A673 (cell line): ENCODE measurements around the gene DOCK10. TPM values are rescaled to one million over a fixed set of nuclear protein-coding genes. Genes with fewer than 3 reads are reported as not detected.

Experiments
- BruUV-seq: library from RNA; stranded (reverse); fragments of 400-500 nt; replicated peaks from 2 replicates; lab custom pipeline; 2021; lab: Mats Ljungman, UMichigan
- CTCF ChIA-PET: fragments of 300-600 bp; sonication (Branson Sonifier 250); formaldehyde crosslinking; loops from one replicate; lab custom pipeline; 2022; ENCODE audit warnings: antibody characterized with exemption; lab: Charles Lee
- POLR2A ChIA-PET: fragments of 300-600 bp; sonication (Branson Sonifier 250); formaldehyde crosslinking; loops from one replicate; lab custom pipeline; 2022; ENCODE audit warnings: antibody characterized with exemption; ENCODE audit not compliant: low non-redundant PET; lab: Charles Lee
- DNase-seq: peaks from one replicate; pipeline ENCODE4 v3.0.0-alpha.2; 2015; ENCODE audit warnings: low spot score
- H3K27ac ChIP-seq: fragments of 200-600 bp; sonication (generic); 2 replicates; pipeline ENCODE4 v1.5.1; 2016; ENCODE audit warnings: mixed run types, low read depth, mild to moderate bottlenecking, mixed read lengths, antibody characterized with exemption, low read length; ENCODE audit not compliant: poor library complexity, severe bottlenecking
- H3K27me3 ChIP-seq: fragments of 200-600 bp; sonication (generic); replicated peaks from 2 replicates; pipeline ENCODE4 v1.6.1; 2017; ENCODE audit warnings: mixed run types, low read depth, mild to moderate bottlenecking, mixed read lengths, antibody characterized with exemption, low read length; ENCODE audit not compliant: insufficient read depth, poor library complexity
- H3K36me3 ChIP-seq: fragments of 200-600 bp; sonication (generic); 2 replicates; pipeline ENCODE4 v1.6.1; 2016; ENCODE audit warnings: mixed run types, mild to moderate bottlenecking, mixed read lengths, antibody characterized with exemption, low read length; ENCODE audit not compliant: insufficient read depth, poor library complexity, severe bottlenecking
- H3K4me1 ChIP-seq: fragments of 200-600 bp; sonication (generic); 2 replicates; pipeline ENCODE4 v1.6.1; 2017; ENCODE audit warnings: mixed run types, mild to moderate bottlenecking, mixed read lengths, antibody characterized with exemption, low read length; ENCODE audit not compliant: insufficient read depth, poor library complexity, severe bottlenecking
- H3K4me3 ChIP-seq: fragments of 200-600 bp; sonication (generic); 2 replicates; pipeline ENCODE4 v1.5.1; 2016; ENCODE audit warnings: low read depth, mixed run types, mild to moderate bottlenecking, mixed read lengths, low read length; ENCODE audit not compliant: poor library complexity, severe bottlenecking
- H3K9me3 ChIP-seq: fragments of 200-600 bp; sonication (generic); 2 replicates; pipeline ENCODE4 v1.6.1; 2016; ENCODE audit warnings: mixed run types, low read depth, mild to moderate bottlenecking, mixed read lengths, antibody characterized with exemption, low read length; ENCODE audit not compliant: poor library complexity, severe bottlenecking
- EZH2 ChIP-seq: fragments of 200-600 bp; sonication (generic); IDR thresholded peaks from 2 replicates; pipeline ENCODE4 v1.6.1; 2017; ENCODE audit warnings: borderline replicate concordance, low read depth, mild to moderate bottlenecking, mixed read lengths, antibody characterized with exemption, low read length; ENCODE audit not compliant: poor library complexity, severe bottlenecking
- intact Hi-C: fragments of 100-400 bp; cut with micrococcal nuclease; formaldehyde crosslinking; loops from one replicate; pipeline ENCODE4 v1.10.0; 2022; ENCODE audit not compliant: unreplicated experiment
- total RNA-seq: library from RNA; stranded (reverse); gene quantifications from 2 replicates; pipeline ENCODE4 v1.2.3, GENCODE V29; 2021
- TF ChIP-seq, protein P1 (sequence below): fragments of 300-800, 200-600 bp; sonication (generic); conservative IDR thresholded peaks from 2 replicates; pipeline ENCODE4 v1.5.1; 2017; ENCODE audit warnings: low read depth, mild to moderate bottlenecking, antibody characterized with exemption, low read length, moderate library complexity, mixed read lengths

Gene DOCK10
- total RNA-seq, 1 experiment from 2014 or later: 5.1 TPM

DNA sequence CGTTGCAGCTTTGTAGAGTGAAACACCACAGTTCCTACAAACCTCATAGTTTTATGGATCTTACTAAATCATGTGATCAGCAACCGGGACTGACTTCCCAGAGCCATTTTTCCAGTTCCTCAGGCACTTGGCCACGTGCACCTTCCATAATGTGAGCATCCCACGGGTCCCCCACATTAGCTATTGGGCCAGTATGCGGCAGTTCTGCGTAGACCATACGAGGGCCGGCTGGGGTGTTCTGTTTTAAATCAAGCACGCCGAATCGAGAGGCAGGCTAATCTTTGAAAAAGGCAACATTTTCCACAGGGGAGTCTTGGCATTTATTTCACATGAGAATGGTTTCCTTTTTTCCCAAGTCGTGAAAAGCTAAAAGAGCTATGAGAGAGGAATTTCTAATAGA, 190.5 kb downstream of the DOCK10 start:
- no peak for DNase-seq
- no peak for TF ChIP-seq EZH2
- TF ChIP-seq, protein P1, sequence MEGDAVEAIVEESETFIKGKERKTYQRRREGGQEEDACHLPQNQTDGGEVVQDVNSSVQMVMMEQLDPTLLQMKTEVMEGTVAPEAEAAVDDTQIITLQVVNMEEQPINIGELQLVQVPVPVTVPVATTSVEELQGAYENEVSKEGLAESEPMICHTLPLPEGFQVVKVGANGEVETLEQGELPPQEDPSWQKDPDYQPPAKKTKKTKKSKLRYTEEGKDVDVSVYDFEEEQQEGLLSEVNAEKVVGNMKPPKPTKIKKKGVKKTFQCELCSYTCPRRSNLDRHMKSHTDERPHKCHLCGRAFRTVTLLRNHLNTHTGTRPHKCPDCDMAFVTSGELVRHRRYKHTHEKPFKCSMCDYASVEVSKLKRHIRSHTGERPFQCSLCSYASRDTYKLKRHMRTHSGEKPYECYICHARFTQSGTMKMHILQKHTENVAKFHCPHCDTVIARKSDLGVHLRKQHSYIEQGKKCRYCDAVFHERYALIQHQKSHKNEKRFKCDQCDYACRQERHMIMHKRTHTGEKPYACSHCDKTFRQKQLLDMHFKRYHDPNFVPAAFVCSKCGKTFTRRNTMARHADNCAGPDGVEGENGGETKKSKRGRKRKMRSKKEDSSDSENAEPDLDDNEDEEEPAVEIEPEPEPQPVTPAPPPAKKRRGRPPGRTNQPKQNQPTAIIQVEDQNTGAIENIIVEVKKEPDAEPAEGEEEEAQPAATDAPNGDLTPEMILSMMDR: no peak
- Histone ChIP-seq H3K27me3 (no peaks in the 10 kb centered on the region), H3K36me3 (no peaks in the 10 kb centered on the region), H3K9me3 (no peaks in the 10 kb centered on the region), H3K4me3 (no peak overlapping the region), H3K4me1 (peaks cover 9% of the 10 kb centered on the region), H3K27ac (no peak overlapping the region)
- ChIA-PET CTCF (no interaction called here), POLR2A (no interaction called here)
- intact Hi-C loops: no loop called here
- no TSS peak for BruUV-seq

DNA sequence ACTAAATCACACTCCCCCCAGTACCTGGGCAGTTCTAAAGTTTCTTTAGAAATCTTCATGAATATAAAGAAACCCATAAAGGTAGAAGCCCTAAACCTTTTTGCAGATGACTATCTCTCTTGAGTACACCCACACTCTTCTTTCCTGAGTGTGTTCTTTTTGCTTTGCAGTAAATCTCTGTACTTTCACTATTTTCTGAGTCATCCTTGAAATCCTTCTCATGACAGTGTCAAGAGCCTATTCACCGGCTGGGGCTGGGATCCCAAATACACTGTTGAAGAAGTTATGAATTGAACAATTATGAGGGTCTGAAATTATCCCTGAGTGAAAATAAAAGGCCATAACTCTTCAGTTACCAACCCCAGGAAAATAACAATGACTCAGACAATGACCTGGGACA, 192.2 kb downstream of the DOCK10 start:
- no peak for DNase-seq
- Histone ChIP-seq H3K27me3 (no peaks in the 10 kb centered on the region), H3K9me3 (no peaks in the 10 kb centered on the region), H3K4me1 (peaks cover 9% of the 10 kb centered on the region), H3K4me3 (no peak overlapping the region), H3K27ac (no peak overlapping the region), H3K36me3 (no peaks in the 10 kb centered on the region)
- no peak for TF ChIP-seq EZH2
- TF ChIP-seq, protein P1: no peak
- ChIA-PET POLR2A (no interaction called here), CTCF (no interaction called here)
- intact Hi-C loops: no loop called here
- no TSS peak for BruUV-seq

DNA sequence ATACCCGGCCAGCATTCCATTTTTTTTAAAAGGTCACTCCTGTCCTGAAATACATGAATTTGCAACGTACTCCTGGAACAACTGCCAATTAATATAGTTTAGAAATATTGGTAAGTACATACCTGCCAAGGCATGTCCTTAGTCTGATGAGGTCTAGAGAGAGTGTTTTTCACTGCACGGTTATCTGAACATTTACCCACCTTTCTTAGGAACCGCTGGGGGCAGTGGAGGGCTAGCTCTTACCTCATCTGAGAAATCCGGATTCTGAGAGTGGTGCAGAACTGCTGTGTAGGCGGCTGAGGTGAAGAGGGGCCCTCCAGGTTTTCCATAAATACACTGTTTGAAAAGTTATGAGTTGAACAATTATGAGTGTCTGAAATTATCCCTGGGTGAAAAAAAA, 193.0 kb downstream of the DOCK10 start:
- BruUV-seq: no TSS peak
- Histone ChIP-seq H3K4me1 (peaks cover 9% of the 10 kb centered on the region), H3K4me3 (no peak overlapping the region), H3K27ac (no peak overlapping the region), H3K9me3 (no peaks in the 10 kb centered on the region), H3K27me3 (no peaks in the 10 kb centered on the region), H3K36me3 (no peaks in the 10 kb centered on the region)
- CTCF ChIA-PET: interaction anchor here (0.5 kb wide), 1 partner anchor 383 kb away, joined by 3 read pairs; no protein-coding TSS in a partner anchor
- DNase-seq: no peak
- POLR2A ChIA-PET: no interaction called here
- intact Hi-C loops: no loop called here
- TF ChIP-seq, protein P1: no peak
- TF ChIP-seq EZH2: no peak
